Stimulated activated CD8-positive, alpha-beta memory T cell treated with anti-CD3 and anti-CD28 coated beads, Interleukin-12 subunit alpha, Interleukin-12 subunit beta, amount 100 ng/mL, for 4 hours (primary cell): Measurements from ENCODE around the gene DAB1.

Source experiments
- DNase-seq: peaks from one replicate; pipeline ENCODE4 v3.0.0-alpha.2; 2020; ENCODE audit warnings: low read depth

Gene DAB1

GRCh38 chr1:57067863-57068262, 356.0 kb downstream of the DAB1 start:
- DNase-seq, result no peak

GRCh38 chr1:57066980-57067610, 356.8 kb downstream of the DAB1 start:
- no peak for DNase-seq

- DNase-seq, result no peak
Measured at GRCh38 chr1:57065442-57065841, 358.4 kb downstream of the DAB1 start.

GRCh38 chr1:57064379-57065140, 359.3 kb downstream of the DAB1 start:
- DNase-seq, result no peak

- DNase-seq, result no peak
Measured at GRCh38 chr1:57063406-57064125, 360.3 kb downstream of the DAB1 start.

- no peak for DNase-seq
Measured at GRCh38 chr1:57061369-57061768, 362.5 kb downstream of the DAB1 start.

- no peak for DNase-seq
Measured at GRCh38 chr1:57060451-57060850, 363.4 kb downstream of the DAB1 start.

- no peak for DNase-seq
Measured at GRCh38 chr1:57058652-57059501, 365.0 kb downstream of the DAB1 start.

GRCh38 chr1:57048856-57049255, 375.0 kb downstream of the DAB1 start:
- DNase-seq, result no peak

GRCh38 chr1:57046462-57046861, 377.4 kb downstream of the DAB1 start:
- DNase-seq, result no peak

- DNase-seq, result no peak
Measured at GRCh38 chr1:57041901-57042300, 382.0 kb downstream of the DAB1 start.

GRCh38 chr1:57040811-57041210, 383.0 kb downstream of the DAB1 start:
- DNase-seq, result no peak

- DNase-seq, result no peak
Measured at GRCh38 chr1:57036641-57037579, 386.9 kb downstream of the DAB1 start.

GRCh38 chr1:57034713-57035112, 389.1 kb downstream of the DAB1 start:
- DNase-seq, result no peak

- DNase-seq, result no peak
Measured at GRCh38 chr1:57033222-57034001, 390.4 kb downstream of the DAB1 start.

GRCh38 chr1:57026624-57027354, 397.1 kb downstream of the DAB1 start:
- DNase-seq, result no peak

- no peak for DNase-seq
Measured at GRCh38 chr1:57024855-57025254, 399.0 kb downstream of the DAB1 start.

- DNase-seq, result no peak
Measured at GRCh38 chr1:57024428-57024827, 399.4 kb downstream of the DAB1 start.

GRCh38 chr1:57020216-57020615, 403.6 kb downstream of the DAB1 start:
- no peak for DNase-seq
